Karpas-422 (cell line): ENCODE data around the gene C4orf50. TPM values are rescaled to one million over a fixed set of nuclear protein-coding genes. Genes with fewer than 3 reads are reported as not detected.

Experiments used
- DNase-seq: peaks from one replicate; pipeline ENCODE4 v3.0.0-alpha.2; 2015
- H2AFZ ChIP-seq: fragments of 200-600 bp; sonication (generic); 2 replicates; pipeline ENCODE4 v1.6.1; 2014; ENCODE audit warnings: antibody characterized with exemption, low read length, mixed read lengths
- H3K27ac ChIP-seq: fragments of 200-600 bp; sonication (generic); 2 replicates; pipeline ENCODE4 v1.5.1; 2014; ENCODE audit warnings: mild to moderate bottlenecking, low read length, moderate library complexity
- H3K27me3 ChIP-seq: fragments of 200-600 bp; sonication (generic); 2 replicates; pipeline ENCODE4 v1.6.1; 2014; ENCODE audit warnings: low read length, mixed read lengths
- H3K36me3 ChIP-seq: fragments of 200-600 bp; sonication (generic); 2 replicates; pipeline ENCODE4 v1.6.1; 2014; ENCODE audit warnings: low read length, mixed read lengths; ENCODE audit not compliant: insufficient read depth
- H3K4me1 ChIP-seq: fragments of 200-600 bp; sonication (generic); 2 replicates; pipeline ENCODE4 v1.6.1; 2014; ENCODE audit warnings: mild to moderate bottlenecking, low read length, mixed read lengths
- H3K4me2 ChIP-seq: fragments of 200-600 bp; sonication (generic); 2 replicates; pipeline ENCODE4 v1.6.1; 2014; ENCODE audit warnings: low read length, low read depth, mild to moderate bottlenecking; ENCODE audit not compliant: poor library complexity, severe bottlenecking
- H3K4me3 ChIP-seq: fragments of 200-600 bp; sonication (generic); 2 replicates; pipeline ENCODE4 v1.5.1; 2014; ENCODE audit warnings: mild to moderate bottlenecking, antibody characterized with exemption, low read length, mixed read lengths
- H3K79me2 ChIP-seq: fragments of 200-600 bp; sonication (generic); 2 replicates; pipeline ENCODE4 v1.6.1; 2014; ENCODE audit warnings: mild to moderate bottlenecking, low read length, mixed read lengths
- H3K9ac ChIP-seq: fragments of 200-600 bp; sonication (generic); 2 replicates; pipeline ENCODE4 v1.6.0; 2014; ENCODE audit warnings: low read length
- H3K9me2 ChIP-seq: fragments of 200-600 bp; sonication (generic), shearing (Covaris generic); replicated peaks from 2 replicates; pipeline ENCODE4 v1.6.0; 2014; ENCODE audit warnings: mild to moderate bottlenecking, low read length, moderate library complexity; ENCODE audit not compliant: insufficient read depth
- H3K9me3 ChIP-seq: fragments of 300-700, 200-600 bp; sonication (generic); 2 replicates; pipeline ENCODE4 v1.6.1; 2014; ENCODE audit warnings: low read length, mixed read lengths
- H4K20me1 ChIP-seq: fragments of 200-600 bp; sonication (generic); 2 replicates; pipeline ENCODE4 v1.6.1; 2014; ENCODE audit warnings: mild to moderate bottlenecking, antibody characterized with exemption, low read length, low read depth; ENCODE audit not compliant: insufficient read depth
- total RNA-seq: library from RNA; depleted of rRNA; stranded (reverse); fragments of >200 nt; shearing (Covaris generic); gene quantifications from 2 replicates; pipeline ENCODE4 v1.2.3, GENCODE V29; 2014; ENCODE audit warnings: low replicate concordance

The C4orf50 gene
- total RNA-seq, 1 experiment from 2014 or later: 0.19 TPM

- H3K36me3 ChIP-seq: no peaks in the 10 kb centered on the region
- H4K20me1 ChIP-seq: no peaks in the 10 kb centered on the region
- peak overlapping the region; percentile 34 for H3K9ac ChIP-seq
- H3K27ac ChIP-seq: peak overlapping the region; percentile 84
- DNase-seq: peak; percentile 98
- H3K4me3 ChIP-seq: peak overlapping the region; percentile 25; the same call in 1 of the 2 replicates
- H3K4me2 ChIP-seq: peak overlapping the region; percentile 42
- H2AFZ ChIP-seq: no peak overlapping the region
- H3K27me3 ChIP-seq: no peaks in the 10 kb centered on the region
- H3K9me2 ChIP-seq: no peaks in the 10 kb centered on the region
- no peaks in the 10 kb centered on the region for H3K79me2 ChIP-seq
- no peaks in the 10 kb centered on the region for H3K9me3 ChIP-seq
- H3K4me1 ChIP-seq: peaks cover 98% of the 10 kb centered on the region
Measured at GRCh38 chr4:5992828-5993321, 25.4 kb downstream of the C4orf50 start.

GRCh38 chr4:5992171-5992827 lies 25.9 kb downstream of the C4orf50 start:
- H3K36me3 ChIP-seq: no peaks in the 10 kb centered on the region
- peak overlapping the region; percentile 84 for H3K27ac ChIP-seq
- H3K79me2 ChIP-seq: no peaks in the 10 kb centered on the region
- H3K4me3 ChIP-seq: no peak overlapping the region
- no peak for DNase-seq
- peak overlapping the region; percentile 51; the same call in 1 of the 2 replicates for H3K9ac ChIP-seq
- peaks cover 98% of the 10 kb centered on the region for H3K4me1 ChIP-seq
- H3K4me2 ChIP-seq: peak overlapping the region; percentile 52
- no peaks in the 10 kb centered on the region for H4K20me1 ChIP-seq
- no peaks in the 10 kb centered on the region for H3K9me2 ChIP-seq
- H3K27me3 ChIP-seq: no peaks in the 10 kb centered on the region
- no peak overlapping the region for H2AFZ ChIP-seq
- no peaks in the 10 kb centered on the region for H3K9me3 ChIP-seq

- Histone ChIP-seq H3K9me3 (no peaks in the 10 kb centered on the region), H3K36me3 (no peaks in the 10 kb centered on the region), H3K4me1 (peaks cover 89% of the 10 kb centered on the region)
Measured at GRCh38 chr4:5991405-5991804, 26.8 kb downstream of the C4orf50 start.

GRCh38 chr4:5990446-5991160 lies 27.6 kb downstream of the C4orf50 start:
- Histone ChIP-seq H3K79me2 (no peaks in the 10 kb centered on the region), H3K9ac (peak overlapping the region; percentile 51; the same call in 1 of the 2 replicates), H3K4me2 (peak overlapping the region; percentile 52), H3K4me3 (no peak overlapping the region), H3K36me3 (no peaks in the 10 kb centered on the region), H3K9me2 (no peaks in the 10 kb centered on the region), H3K4me1 (peaks cover 81% of the 10 kb centered on the region), H3K9me3 (no peaks in the 10 kb centered on the region), H3K27ac (peak overlapping the region; percentile 84), H4K20me1 (no peaks in the 10 kb centered on the region), H3K27me3 (no peaks in the 10 kb centered on the region), H2AFZ (no peak overlapping the region)
- no peak for DNase-seq

More at GRCh38 chr4:5991405-5991804, 26.8 kb downstream of the C4orf50 start:
- DNase-seq: peak; percentile 86
- H3K4me3 ChIP-seq: no peak overlapping the region; the same call in 1 of the 2 replicates
- no peaks in the 10 kb centered on the region for H4K20me1 ChIP-seq
- no peaks in the 10 kb centered on the region for H3K9me2 ChIP-seq
- H3K27ac ChIP-seq: peak overlapping the region; percentile 84
- no peaks in the 10 kb centered on the region for H3K79me2 ChIP-seq
- H3K4me2 ChIP-seq: peak overlapping the region; percentile 52
- H3K9ac ChIP-seq: peak overlapping the region; percentile 51
- no peaks in the 10 kb centered on the region for H3K27me3 ChIP-seq
- H2AFZ ChIP-seq: no peak overlapping the region

GRCh38 chr4:5989236-5990225 lies 28.7 kb downstream of the C4orf50 start:
- Histone ChIP-seq H4K20me1 (no peaks in the 10 kb centered on the region), H3K27ac (no peak overlapping the region), H2AFZ (no peak overlapping the region), H3K9me2 (no peaks in the 10 kb centered on the region), H3K4me2 (no peak overlapping the region), H3K4me3 (no peak overlapping the region), H3K9me3 (peaks cover 5% of the 10 kb centered on the region; the same call in 1 of the 2 replicates), H3K36me3 (no peaks in the 10 kb centered on the region; the same call in 1 of the 2 replicates), H3K27me3 (no peaks in the 10 kb centered on the region), H3K79me2 (no peaks in the 10 kb centered on the region), H3K4me1 (peaks cover 70% of the 10 kb centered on the region), H3K9ac (no peak overlapping the region)
- DNase-seq: no peak

GRCh38 chr4:5988086-5988845 lies 30.0 kb downstream of the C4orf50 start:
- Histone ChIP-seq H2AFZ (no peak overlapping the region), H3K79me2 (no peaks in the 10 kb centered on the region), H4K20me1 (no peaks in the 10 kb centered on the region), H3K4me3 (peak overlapping the region; percentile 10; the same call in 1 of the 2 replicates), H3K9me2 (no peaks in the 10 kb centered on the region), H3K27ac (peak overlapping the region; percentile 57), H3K4me1 (peaks cover 59% of the 10 kb centered on the region), H3K27me3 (peaks cover 6% of the 10 kb centered on the region), H3K9me3 (peaks cover 16% of the 10 kb centered on the region), H3K4me2 (peak overlapping the region; percentile 45), H3K36me3 (no peaks in the 10 kb centered on the region; the same call in 1 of the 2 replicates), H3K9ac (peak overlapping the region; percentile 39; the same call in 1 of the 2 replicates)
- DNase-seq: peak; percentile 84

GRCh38 chr4:5984843-5985242 lies 33.4 kb downstream of the C4orf50 start:
- Histone ChIP-seq H3K27ac (no peak overlapping the region), H3K36me3 (no peaks in the 10 kb centered on the region; the same call in 1 of the 2 replicates)

More at GRCh38 chr4:5984843-5985242, 33.4 kb downstream of the C4orf50 start:
- peaks cover 6% of the 10 kb centered on the region for H3K27me3 ChIP-seq
- H3K79me2 ChIP-seq: no peaks in the 10 kb centered on the region
- no peaks in the 10 kb centered on the region for H4K20me1 ChIP-seq
- peaks cover 52% of the 10 kb centered on the region for H3K4me1 ChIP-seq
- peaks cover 17% of the 10 kb centered on the region for H3K9me3 ChIP-seq
- H3K9ac ChIP-seq: no peak overlapping the region
- H3K4me2 ChIP-seq: no peak overlapping the region
- no peaks in the 10 kb centered on the region for H3K9me2 ChIP-seq
- H2AFZ ChIP-seq: no peak overlapping the region
- no peak overlapping the region for H3K4me3 ChIP-seq
- no peak for DNase-seq
